ENCODE measurements around the gene HYAL3.

HYAL3 gene

GRCh38 chr3:50340448-50341329 lies 41.5 kb upstream of the HYAL3 start, which contains the start of gene RASSF1:
TSS of gene RASSF1 (minus strand) at chr3:50340836. CDS start at chr3:50340805, 31 bp downstream.
- Histone ChIP-seq H3K4me3 (no peak within 1 kb of the TSS), H3K9me3 (ENCODE audit: low read depth, low read length) (no peaks in the 10 kb centered on the region), H3K27ac (no peak within 1 kb of the TSS), H3K9ac (ENCODE audit: insufficient read length) (no peak within 1 kb of the TSS), H3K36me3 (ENCODE audit: insufficient read depth, low read length) (no peaks in the 10 kb centered on the region)
- TF ChIP-seq POLR2AphosphoS5 (IDR thresholded peaks at IDR 0.05; ENCODE audit: borderline replicate concordance, low read depth, low read length) (no peak), EZH2 (IDR thresholded peaks at IDR 0.05) (no peak), FOXP2 (optimal IDR thresholded peaks at IDR 0.05; ENCODE audit: control extremely low read depth, extremely low read length, insufficient read depth) (no peak)
- no peak for DNase-seq (ENCODE audit: low read depth, low spot score)

GRCh38 chr3:50340147-50340447 lies 40.9 kb upstream of the HYAL3 start:
- Histone ChIP-seq H3K9ac (ENCODE audit: insufficient read length) (no peak overlapping the region), H3K27ac (no peak overlapping the region), H3K36me3 (ENCODE audit: insufficient read depth, low read length) (no peaks in the 10 kb centered on the region), H3K9me3 (ENCODE audit: low read depth, low read length) (no peaks in the 10 kb centered on the region), H3K4me3 (no peak overlapping the region)
- DNase-seq (ENCODE audit: low read depth, low spot score) = no peak
- TF ChIP-seq POLR2AphosphoS5 (IDR thresholded peaks at IDR 0.05; ENCODE audit: borderline replicate concordance, low read depth, low read length) (no peak), FOXP2 (optimal IDR thresholded peaks at IDR 0.05; ENCODE audit: control extremely low read depth, extremely low read length, insufficient read depth) (no peak), EZH2 (IDR thresholded peaks at IDR 0.05) (no peak)

GRCh38 chr3:50339485-50340146 lies 40.4 kb upstream of the HYAL3 start:
- no peaks in the 10 kb centered on the region for H3K36me3 ChIP-seq (ENCODE audit: insufficient read depth, low read length)
- TF ChIP-seq FOXP2 (optimal IDR thresholded peaks at IDR 0.05; ENCODE audit: control extremely low read depth, extremely low read length, insufficient read depth) = no peak
- no peak overlapping the region for H3K27ac ChIP-seq
- no peak overlapping the region for H3K9ac ChIP-seq (ENCODE audit: insufficient read length)
- no peak overlapping the region for H3K4me3 ChIP-seq
- no peak for DNase-seq (ENCODE audit: low read depth, low spot score)
- H3K9me3 ChIP-seq (ENCODE audit: low read depth, low read length) = no peaks in the 10 kb centered on the region

GRCh38 chr3:50338965-50339364 lies 39.8 kb upstream of the HYAL3 start:
- H3K9me3 ChIP-seq (ENCODE audit: low read depth, low read length) = no peaks in the 10 kb centered on the region
- H3K36me3 ChIP-seq (ENCODE audit: insufficient read depth, low read length) = no peaks in the 10 kb centered on the region
- H3K27ac ChIP-seq = no peak overlapping the region
- TF ChIP-seq FOXP2 (optimal IDR thresholded peaks at IDR 0.05; ENCODE audit: control extremely low read depth, extremely low read length, insufficient read depth) (no peak), EZH2 (IDR thresholded peaks at IDR 0.05) (no peak), POLR2AphosphoS5 (IDR thresholded peaks at IDR 0.05; ENCODE audit: borderline replicate concordance, low read depth, low read length) (no peak)
- no peak overlapping the region for H3K9ac ChIP-seq (ENCODE audit: insufficient read length)
- DNase-seq (ENCODE audit: low read depth, low spot score) = no peak
- no peak overlapping the region for H3K4me3 ChIP-seq

- H3K9ac ChIP-seq (ENCODE audit: insufficient read length) = peak overlapping the region; percentile 94
- 0 out of 2 replicates have a peak overlapping the region, but pooled peaks have one; percentile 36 for H3K27ac ChIP-seq
- peak overlapping the region; percentile 86 for H3K4me3 ChIP-seq
- no peaks in the 10 kb centered on the region for H3K9me3 ChIP-seq (ENCODE audit: low read depth, low read length)
- H3K36me3 ChIP-seq (ENCODE audit: insufficient read depth, low read length) = no peaks in the 10 kb centered on the region; the same call in 1 of the 2 replicates
- DNase-seq (ENCODE audit: low read depth, low spot score) = peak; percentile 51
- TF ChIP-seq EZH2 (IDR thresholded peaks at IDR 0.05) (no peak), POLR2AphosphoS5 (IDR thresholded peaks at IDR 0.05; ENCODE audit: borderline replicate concordance, low read depth, low read length) (peak; percentile 94)
Measured at GRCh38 chr3:50337175-50337861, 38.1 kb upstream of the HYAL3 start.

GRCh38 chr3:50336452-50337174 lies 37.4 kb upstream of the HYAL3 start:
- Histone ChIP-seq H3K27ac (0 out of 2 replicates have a peak overlapping the region, but pooled peaks have one; percentile 36), H3K36me3 (ENCODE audit: insufficient read depth, low read length) (peaks cover 7% of the 10 kb centered on the region; the same call in 1 of the 2 replicates), H3K9me3 (ENCODE audit: low read depth, low read length) (no peaks in the 10 kb centered on the region), H3K9ac (ENCODE audit: insufficient read length) (peak overlapping the region; percentile 94), H3K4me3 (peak overlapping the region; percentile 86)
- no peak for DNase-seq (ENCODE audit: low read depth, low spot score)
- no peak for TF ChIP-seq POLR2AphosphoS5 (IDR thresholded peaks at IDR 0.05; ENCODE audit: borderline replicate concordance, low read depth, low read length)
- TF ChIP-seq EZH2 (IDR thresholded peaks at IDR 0.05) = no peak
- no peak for TF ChIP-seq FOXP2 (optimal IDR thresholded peaks at IDR 0.05; ENCODE audit: control extremely low read depth, extremely low read length, insufficient read depth)

- peaks cover 18% of the 10 kb centered on the region; the same call in 1 of the 2 replicates for H3K36me3 ChIP-seq (ENCODE audit: insufficient read depth, low read length)
- no peak for DNase-seq (ENCODE audit: low read depth, low spot score)
- H3K9me3 ChIP-seq (ENCODE audit: low read depth, low read length) = no peaks in the 10 kb centered on the region
- H3K27ac ChIP-seq = no peak overlapping the region
- no peak for TF ChIP-seq FOXP2 (optimal IDR thresholded peaks at IDR 0.05; ENCODE audit: control extremely low read depth, extremely low read length, insufficient read depth)
- no peak for TF ChIP-seq POLR2AphosphoS5 (IDR thresholded peaks at IDR 0.05; ENCODE audit: borderline replicate concordance, low read depth, low read length)
- no peak for TF ChIP-seq EZH2 (IDR thresholded peaks at IDR 0.05)
- no peak overlapping the region for H3K4me3 ChIP-seq
- no peak overlapping the region for H3K9ac ChIP-seq (ENCODE audit: insufficient read length)
Measured at GRCh38 chr3:50334339-50335075, 35.3 kb upstream of the HYAL3 start.
